Measurements from ENCODE around the gene PRDX3. TPM values are rescaled to one million over a fixed set of nuclear protein-coding genes. Genes with fewer than 3 reads are reported as not detected.

PRDX3 gene
- total and polyA plus RNA-seq, 12 donors, result 150 to 935 (median 425) TPM

DNA sequence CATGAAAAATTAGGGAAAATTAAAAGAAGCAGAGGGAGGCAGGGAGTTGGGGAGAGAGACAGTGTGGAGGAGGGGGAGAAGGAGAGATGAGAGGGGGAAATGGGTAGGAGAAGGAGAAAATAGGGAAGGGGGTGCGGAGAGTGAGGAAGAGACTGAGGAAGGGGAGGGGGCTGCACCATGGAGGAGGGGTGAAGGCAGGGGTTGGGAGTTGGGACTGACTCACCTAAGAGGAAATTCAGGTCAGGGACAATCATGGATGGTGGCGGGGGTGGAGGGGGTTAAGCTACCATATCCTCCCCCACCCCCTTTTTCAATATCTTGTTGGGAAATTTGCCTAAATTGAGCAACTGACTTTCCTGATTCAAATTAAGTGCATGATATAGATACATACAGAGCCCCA is 36.8 kb upstream of the PRDX3 start:
- DNase-seq, result no peak
- H3K4me3 ChIP-seq, result no peak overlapping the region
- peak overlapping the region in 4 of 5 donors; percentile 42 to 78 (median 63) for H3K27ac ChIP-seq
- intact Hi-C loops (cut with DNase I), result no loop called here
- H3K36me3 ChIP-seq (replicated peaks in 1 of 2), result no peaks in the 10 kb centered on the region
- no peak for TF ChIP-seq POLR2A (IDR thresholded peaks at IDR 0.05)
- TF ChIP-seq, protein P1, sequence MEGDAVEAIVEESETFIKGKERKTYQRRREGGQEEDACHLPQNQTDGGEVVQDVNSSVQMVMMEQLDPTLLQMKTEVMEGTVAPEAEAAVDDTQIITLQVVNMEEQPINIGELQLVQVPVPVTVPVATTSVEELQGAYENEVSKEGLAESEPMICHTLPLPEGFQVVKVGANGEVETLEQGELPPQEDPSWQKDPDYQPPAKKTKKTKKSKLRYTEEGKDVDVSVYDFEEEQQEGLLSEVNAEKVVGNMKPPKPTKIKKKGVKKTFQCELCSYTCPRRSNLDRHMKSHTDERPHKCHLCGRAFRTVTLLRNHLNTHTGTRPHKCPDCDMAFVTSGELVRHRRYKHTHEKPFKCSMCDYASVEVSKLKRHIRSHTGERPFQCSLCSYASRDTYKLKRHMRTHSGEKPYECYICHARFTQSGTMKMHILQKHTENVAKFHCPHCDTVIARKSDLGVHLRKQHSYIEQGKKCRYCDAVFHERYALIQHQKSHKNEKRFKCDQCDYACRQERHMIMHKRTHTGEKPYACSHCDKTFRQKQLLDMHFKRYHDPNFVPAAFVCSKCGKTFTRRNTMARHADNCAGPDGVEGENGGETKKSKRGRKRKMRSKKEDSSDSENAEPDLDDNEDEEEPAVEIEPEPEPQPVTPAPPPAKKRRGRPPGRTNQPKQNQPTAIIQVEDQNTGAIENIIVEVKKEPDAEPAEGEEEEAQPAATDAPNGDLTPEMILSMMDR (IDR thresholded peaks at IDR 0.05), result no peak
- H3K9me3 ChIP-seq (replicated peaks in 1 of 3), result no peaks in the 10 kb centered on the region
- H3K27me3 ChIP-seq, result no peaks in the 10 kb centered on the region
- 65 to 80% (median 73%) methylated on average over 2 of the region's 2 CpGs for WGBS, 4 donors
- peaks cover 20 to 65% of the 10 kb centered on the region in 2 donors for H3K4me1 ChIP-seq (replicated peaks in 1 of 2)

DNA sequence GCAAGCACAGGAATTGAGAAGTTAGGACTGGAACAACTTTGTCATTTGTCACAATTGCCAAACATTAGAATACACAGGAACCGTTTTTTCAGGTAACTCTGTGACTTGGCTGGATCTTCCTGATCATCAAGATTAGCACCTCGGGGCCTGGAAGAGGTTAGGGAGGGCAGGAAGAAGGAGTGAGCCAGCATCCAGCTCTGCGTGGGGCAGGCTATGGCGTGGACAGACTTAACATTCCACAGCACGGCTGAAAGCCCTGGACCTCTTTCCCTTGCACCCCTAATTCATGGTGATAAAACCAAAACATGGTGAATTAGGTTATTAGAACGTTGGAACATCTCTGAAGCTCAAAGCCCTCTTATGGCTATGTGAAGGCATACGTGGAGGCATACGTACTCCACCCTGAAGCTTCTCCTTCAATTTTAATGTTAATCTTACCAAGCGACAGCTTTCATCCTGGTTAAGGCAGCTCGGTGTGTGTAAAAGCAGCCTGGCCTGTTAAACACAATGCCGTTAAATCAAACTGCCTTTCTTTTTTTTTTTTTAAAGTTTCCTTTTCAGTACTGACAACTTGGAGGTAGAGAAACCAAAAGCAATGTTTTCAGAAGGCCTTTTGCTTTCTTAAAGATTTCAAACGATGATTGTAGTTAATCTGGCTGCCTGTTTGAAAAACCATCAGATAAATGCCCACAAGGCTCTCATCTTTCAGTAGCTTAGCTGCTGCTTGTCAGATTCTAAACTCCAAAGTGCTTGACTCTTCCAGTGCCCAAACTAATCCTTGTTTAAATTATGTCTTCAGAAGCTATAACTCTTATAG is 33.2 kb upstream of the PRDX3 start:
- Histone ChIP-seq H3K27me3 (no peaks in the 10 kb centered on the region), H3K9me3 (replicated peaks in 1 of 3) (no peaks in the 10 kb centered on the region), H3K4me3 (no peak overlapping the region), H3K27ac (peak overlapping the region in 3 of 5 donors; percentile 14 to 98 (median 63)), H3K36me3 (replicated peaks in 1 of 2) (no peaks in the 10 kb centered on the region), H3K4me1 (replicated peaks in 1 of 2) (peaks cover 24 to 63% of the 10 kb centered on the region in 2 donors)
- intact Hi-C loops (cut with DNase I), result no loop called here
- TF ChIP-seq, protein P1 (IDR thresholded peaks at IDR 0.05), result no peak
- no peak for TF ChIP-seq POLR2A (IDR thresholded peaks at IDR 0.05)
- no peak for DNase-seq
- WGBS, 4 donors, result 46 to 54% (median 50%) methylated on average over 12 of the region's 12 CpGs

DNA sequence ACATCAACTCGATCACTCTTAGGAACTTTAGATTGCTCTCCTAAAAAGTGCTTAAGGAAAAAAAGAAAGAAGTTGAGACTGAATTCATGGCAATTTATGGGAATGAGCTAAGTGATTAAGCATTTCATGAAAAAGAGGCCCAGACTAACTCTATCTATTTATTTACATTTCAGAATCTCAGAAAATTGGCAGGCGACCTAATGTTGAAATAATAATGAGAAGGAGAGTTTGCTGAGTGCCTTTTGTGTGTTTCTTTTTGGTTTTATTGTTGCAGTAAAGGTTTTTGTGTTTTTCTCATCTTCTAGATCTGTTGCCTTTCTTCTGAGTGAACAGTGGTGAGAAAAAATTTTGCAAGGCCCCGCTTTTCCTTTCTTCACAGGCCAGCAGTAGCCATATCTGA is 32.6 kb upstream of the PRDX3 start:
- WGBS, 4 donors, result 81 to 87% (median 85%) methylated on average over 3 of the region's 3 CpGs

DNA sequence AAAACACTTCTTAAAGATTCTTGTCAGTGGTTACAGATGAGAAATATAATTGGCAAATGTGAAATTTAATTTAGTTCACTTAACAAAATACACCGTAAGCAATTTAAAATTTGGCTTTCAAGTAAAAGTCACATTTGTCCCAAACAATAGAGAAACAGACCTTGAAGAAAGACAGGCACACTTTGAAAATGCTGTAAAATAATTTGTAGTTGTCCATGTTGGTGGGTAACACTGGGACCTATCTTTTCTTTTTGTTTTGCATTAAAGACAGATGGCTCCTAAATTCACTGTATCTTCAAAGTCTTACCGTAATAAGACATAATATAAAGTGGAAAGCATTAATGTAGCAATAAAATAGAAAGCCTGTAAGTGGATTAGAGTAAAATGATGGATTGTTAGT is 32.0 kb upstream of the PRDX3 start:
- peaks cover 16 to 62% of the 10 kb centered on the region in 2 donors for H3K4me1 ChIP-seq (replicated peaks in 1 of 2)
- no peaks in the 10 kb centered on the region for H3K9me3 ChIP-seq (replicated peaks in 1 of 3)
- no peak overlapping the region for H3K4me3 ChIP-seq
- intact Hi-C loops (cut with DNase I), result no loop called here
- H3K27me3 ChIP-seq, result no peaks in the 10 kb centered on the region
- no peak for TF ChIP-seq POLR2A (IDR thresholded peaks at IDR 0.05)
- TF ChIP-seq, protein P1 (IDR thresholded peaks at IDR 0.05), result no peak
- no peak for DNase-seq
- no peaks in the 10 kb centered on the region for H3K36me3 ChIP-seq (replicated peaks in 1 of 2)
- H3K27ac ChIP-seq, result peak overlapping the region in 2 of 5 donors; percentile 16 to 98
- WGBS, 4 donors, result 74 to 81% (median 78%) methylated on average over 2 of the region's 2 CpGs

More for the DNA sequence above, 32.6 kb upstream of the PRDX3 start:
- Histone ChIP-seq H3K4me1 (replicated peaks in 1 of 2) (peaks cover 17 to 64% of the 10 kb centered on the region in 2 donors), H3K27ac (peak overlapping the region in 1 of 5 donors; percentile 98), H3K27me3 (no peaks in the 10 kb centered on the region), H3K36me3 (replicated peaks in 1 of 2) (no peaks in the 10 kb centered on the region), H3K9me3 (replicated peaks in 1 of 3) (no peaks in the 10 kb centered on the region), H3K4me3 (no peak overlapping the region)
- no peak for DNase-seq
- TF ChIP-seq, protein P1 (IDR thresholded peaks at IDR 0.05), result no peak
- intact Hi-C loops (cut with DNase I), result no loop called here

Data from adrenal gland (tissue), 12 donors.